A673 (cell line): ENCODE results near the gene UNKL. TPM values are rescaled to one million over a fixed set of nuclear protein-coding genes. Genes with fewer than 3 reads are reported as not detected.

Source experiments
- BruUV-seq: library from RNA; stranded (reverse); fragments of 400-500 nt; replicated peaks from 2 replicates; lab custom pipeline; 2021; lab: Mats Ljungman, UMichigan
- CTCF ChIA-PET: fragments of 300-600 bp; sonication (Branson Sonifier 250); formaldehyde crosslinking; loops from one replicate; lab custom pipeline; 2022; ENCODE audit warnings: antibody characterized with exemption; lab: Charles Lee
- POLR2A ChIA-PET: fragments of 300-600 bp; sonication (Branson Sonifier 250); formaldehyde crosslinking; loops from one replicate; lab custom pipeline; 2022; ENCODE audit warnings: antibody characterized with exemption; ENCODE audit not compliant: low non-redundant PET; lab: Charles Lee
- DNase-seq: peaks from one replicate; pipeline ENCODE4 v3.0.0-alpha.2; 2015; ENCODE audit warnings: low spot score
- H3K27ac ChIP-seq: fragments of 200-600 bp; sonication (generic); 2 replicates; pipeline ENCODE4 v1.5.1; 2016; ENCODE audit warnings: mixed run types, low read depth, mild to moderate bottlenecking, mixed read lengths, antibody characterized with exemption, low read length; ENCODE audit not compliant: poor library complexity, severe bottlenecking
- H3K27me3 ChIP-seq: fragments of 200-600 bp; sonication (generic); replicated peaks from 2 replicates; pipeline ENCODE4 v1.6.1; 2017; ENCODE audit warnings: mixed run types, low read depth, mild to moderate bottlenecking, mixed read lengths, antibody characterized with exemption, low read length; ENCODE audit not compliant: insufficient read depth, poor library complexity
- H3K36me3 ChIP-seq: fragments of 200-600 bp; sonication (generic); 2 replicates; pipeline ENCODE4 v1.6.1; 2016; ENCODE audit warnings: mixed run types, mild to moderate bottlenecking, mixed read lengths, antibody characterized with exemption, low read length; ENCODE audit not compliant: insufficient read depth, poor library complexity, severe bottlenecking
- H3K4me1 ChIP-seq: fragments of 200-600 bp; sonication (generic); 2 replicates; pipeline ENCODE4 v1.6.1; 2017; ENCODE audit warnings: mixed run types, mild to moderate bottlenecking, mixed read lengths, antibody characterized with exemption, low read length; ENCODE audit not compliant: insufficient read depth, poor library complexity, severe bottlenecking
- H3K4me3 ChIP-seq: fragments of 200-600 bp; sonication (generic); 2 replicates; pipeline ENCODE4 v1.5.1; 2016; ENCODE audit warnings: low read depth, mixed run types, mild to moderate bottlenecking, mixed read lengths, low read length; ENCODE audit not compliant: poor library complexity, severe bottlenecking
- H3K9me3 ChIP-seq: fragments of 200-600 bp; sonication (generic); 2 replicates; pipeline ENCODE4 v1.6.1; 2016; ENCODE audit warnings: mixed run types, low read depth, mild to moderate bottlenecking, mixed read lengths, antibody characterized with exemption, low read length; ENCODE audit not compliant: poor library complexity, severe bottlenecking
- CTCF ChIP-seq: fragments of 300-800, 200-600 bp; sonication (generic); conservative IDR thresholded peaks from 2 replicates; pipeline ENCODE4 v1.5.1; 2017; ENCODE audit warnings: low read depth, mild to moderate bottlenecking, antibody characterized with exemption, low read length, moderate library complexity, mixed read lengths
- EZH2 ChIP-seq: fragments of 200-600 bp; sonication (generic); IDR thresholded peaks from 2 replicates; pipeline ENCODE4 v1.6.1; 2017; ENCODE audit warnings: borderline replicate concordance, low read depth, mild to moderate bottlenecking, mixed read lengths, antibody characterized with exemption, low read length; ENCODE audit not compliant: poor library complexity, severe bottlenecking
- intact Hi-C: fragments of 100-400 bp; cut with micrococcal nuclease; formaldehyde crosslinking; loops from one replicate; pipeline ENCODE4 v1.10.0; 2022; ENCODE audit not compliant: unreplicated experiment
- total RNA-seq: library from RNA; stranded (reverse); gene quantifications from 2 replicates; pipeline ENCODE4 v1.2.3, GENCODE V29; 2021

The UNKL gene
- total RNA-seq, 1 experiment from 2014 or later: 88.5 TPM

- ChIA-PET POLR2A (no interaction called here), CTCF (no interaction called here)
- H3K27me3 ChIP-seq: no peaks in the 10 kb centered on the region
- peaks cover 10% of the 10 kb centered on the region for H3K36me3 ChIP-seq
- no peaks in the 10 kb centered on the region for H3K9me3 ChIP-seq
- TF ChIP-seq EZH2 (no peak), CTCF (no peak)
- H3K27ac ChIP-seq: no peak overlapping the region
- no peak overlapping the region for H3K4me3 ChIP-seq
- peak; percentile 32 for DNase-seq
- no TSS peak for BruUV-seq
- peaks cover 16% of the 10 kb centered on the region for H3K4me1 ChIP-seq
- intact Hi-C loops: no loop called here
Observed at GRCh38 chr16:1375741-1376410, 38.6 kb downstream of the UNKL start.

- Histone ChIP-seq H3K27me3 (no peaks in the 10 kb centered on the region), H3K36me3 (peaks cover 10% of the 10 kb centered on the region), H3K4me3 (no peak overlapping the region), H3K4me1 (peaks cover 16% of the 10 kb centered on the region), H3K27ac (no peak overlapping the region), H3K9me3 (no peaks in the 10 kb centered on the region)
- TF ChIP-seq CTCF (no peak), EZH2 (no peak)
- DNase-seq: no peak
- POLR2A ChIA-PET: no interaction called here
- CTCF ChIA-PET: no interaction called here
- BruUV-seq: no TSS peak
- intact Hi-C loops: no loop called here
Observed at GRCh38 chr16:1375298-1375640, 39.2 kb downstream of the UNKL start.

GRCh38 chr16:1374418-1375297, 39.8 kb downstream of the UNKL start:
- H3K4me3 ChIP-seq: no peak overlapping the region
- no peak for TF ChIP-seq CTCF
- no peak for TF ChIP-seq EZH2
- ChIA-PET POLR2A (no interaction called here), CTCF (no interaction called here)
- no peaks in the 10 kb centered on the region for H3K27me3 ChIP-seq
- no TSS peak for BruUV-seq
- H3K9me3 ChIP-seq: no peaks in the 10 kb centered on the region
- H3K36me3 ChIP-seq: peaks cover 16% of the 10 kb centered on the region
- peaks cover 11% of the 10 kb centered on the region for H3K4me1 ChIP-seq
- H3K27ac ChIP-seq: peak overlapping the region; percentile 23
- DNase-seq: no peak
- intact Hi-C loops: no loop called here
